HG03354 (cell line): ENCODE data around the gene B3GNT2.
"Not testable (repeated sequence)": the region's sequence is repeated elsewhere in the genome, so short reads cannot be mapped to it uniquely, and the experiment has no call there.

ENCODE experiments used
- ATAC-seq: cut with Tn5 transposase; IDR thresholded peaks from one replicate; pipeline ENCODE4 v1.9.1; 2021; ENCODE audit warnings: mild to moderate bottlenecking; ENCODE audit not compliant: unreplicated experiment, poor library complexity, severe bottlenecking

B3GNT2 gene

GRCh38 chr2:62184512-62185230 lies 11.2 kb upstream of the B3GNT2 start:
- no peak for ATAC-seq

GRCh38 chr2:62185475-62186155 lies 10.3 kb upstream of the B3GNT2 start:
- ATAC-seq = no peak

- ATAC-seq = no peak
Measured at GRCh38 chr2:62186156-62186905, 9.6 kb upstream of the B3GNT2 start.

GRCh38 chr2:62187246-62187645 lies 8.7 kb upstream of the B3GNT2 start:
- ATAC-seq = no peak

GRCh38 chr2:62188416-62188815 lies 7.5 kb upstream of the B3GNT2 start:
- ATAC-seq = no peak

DNA sequence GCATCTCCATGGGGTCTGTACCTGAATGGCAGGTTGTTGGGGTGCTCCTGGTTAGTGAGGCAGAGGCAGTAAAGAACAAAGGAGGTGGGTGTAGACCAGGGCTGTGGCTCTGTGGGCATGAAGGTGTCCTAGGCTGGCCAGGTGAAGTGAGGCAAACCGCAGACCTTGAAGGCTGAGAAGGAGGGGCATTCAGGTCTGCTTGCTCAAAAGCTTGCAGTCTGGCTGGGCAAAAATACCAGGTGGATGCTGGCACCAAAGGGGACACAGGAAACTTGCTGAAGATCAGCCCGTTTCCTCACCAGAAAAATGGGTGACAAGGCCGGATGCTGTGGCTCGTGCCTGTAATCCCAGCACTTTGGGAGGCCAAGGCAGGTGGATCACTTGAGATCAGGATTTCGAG lies 6.7 kb upstream of the B3GNT2 start:
- no peak for ATAC-seq

DNA sequence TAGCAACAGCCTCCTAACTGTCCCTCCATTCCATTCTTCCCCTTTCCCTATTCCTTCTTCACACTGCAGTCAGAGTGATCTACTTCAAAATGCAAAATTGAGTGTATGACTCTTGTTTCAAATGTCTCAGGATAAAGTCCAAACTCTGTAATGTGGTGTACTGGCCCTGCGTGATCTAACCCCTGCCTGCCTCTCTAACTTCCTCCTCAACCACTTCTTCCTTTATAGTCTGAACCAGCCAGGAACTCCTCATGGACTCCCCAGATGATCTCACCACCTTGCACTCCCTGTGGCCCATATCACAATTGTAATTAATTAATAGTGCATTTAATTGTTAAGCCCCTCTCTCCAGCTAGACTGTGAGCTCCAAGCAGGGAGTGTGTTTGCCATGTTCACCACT lies 3.1 kb upstream of the B3GNT2 start:
- no peak for ATAC-seq

GRCh38 chr2:62194558-62195420 lies 1.1 kb upstream of the B3GNT2 start:
- ATAC-seq = no peak

DNA sequence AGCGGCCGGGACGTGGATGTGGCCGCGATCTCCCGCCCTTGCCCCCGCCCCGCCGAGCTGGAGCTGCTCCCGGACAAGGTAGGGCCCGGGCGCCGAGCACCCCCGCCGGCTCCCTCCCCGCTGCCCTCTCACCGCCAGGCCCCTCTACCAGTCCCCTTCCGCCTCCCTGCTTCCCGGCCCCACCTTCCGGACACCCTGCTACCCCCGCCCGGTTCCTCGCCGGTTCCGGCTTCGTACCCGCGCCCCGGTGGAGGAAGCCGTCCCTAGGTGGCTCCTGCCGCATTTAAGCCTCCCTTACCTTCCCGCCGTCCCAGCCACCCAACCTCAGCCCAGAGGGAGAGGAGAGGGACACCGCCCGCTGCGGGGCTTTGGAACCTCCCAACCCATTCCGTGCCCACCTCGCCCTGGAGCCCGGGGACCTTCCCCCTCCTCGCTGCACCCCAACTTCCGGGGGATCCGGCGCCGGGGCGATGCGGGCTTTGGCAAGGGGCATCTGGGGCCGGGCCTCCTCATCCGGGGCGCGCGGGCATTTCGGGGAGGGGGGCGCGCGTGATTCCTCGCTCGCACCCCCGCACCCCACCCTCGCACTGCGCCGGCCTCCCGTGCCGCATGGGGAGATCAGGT lies 475 bp downstream of the B3GNT2 start:
- peak; percentile 25 for ATAC-seq

DNA sequence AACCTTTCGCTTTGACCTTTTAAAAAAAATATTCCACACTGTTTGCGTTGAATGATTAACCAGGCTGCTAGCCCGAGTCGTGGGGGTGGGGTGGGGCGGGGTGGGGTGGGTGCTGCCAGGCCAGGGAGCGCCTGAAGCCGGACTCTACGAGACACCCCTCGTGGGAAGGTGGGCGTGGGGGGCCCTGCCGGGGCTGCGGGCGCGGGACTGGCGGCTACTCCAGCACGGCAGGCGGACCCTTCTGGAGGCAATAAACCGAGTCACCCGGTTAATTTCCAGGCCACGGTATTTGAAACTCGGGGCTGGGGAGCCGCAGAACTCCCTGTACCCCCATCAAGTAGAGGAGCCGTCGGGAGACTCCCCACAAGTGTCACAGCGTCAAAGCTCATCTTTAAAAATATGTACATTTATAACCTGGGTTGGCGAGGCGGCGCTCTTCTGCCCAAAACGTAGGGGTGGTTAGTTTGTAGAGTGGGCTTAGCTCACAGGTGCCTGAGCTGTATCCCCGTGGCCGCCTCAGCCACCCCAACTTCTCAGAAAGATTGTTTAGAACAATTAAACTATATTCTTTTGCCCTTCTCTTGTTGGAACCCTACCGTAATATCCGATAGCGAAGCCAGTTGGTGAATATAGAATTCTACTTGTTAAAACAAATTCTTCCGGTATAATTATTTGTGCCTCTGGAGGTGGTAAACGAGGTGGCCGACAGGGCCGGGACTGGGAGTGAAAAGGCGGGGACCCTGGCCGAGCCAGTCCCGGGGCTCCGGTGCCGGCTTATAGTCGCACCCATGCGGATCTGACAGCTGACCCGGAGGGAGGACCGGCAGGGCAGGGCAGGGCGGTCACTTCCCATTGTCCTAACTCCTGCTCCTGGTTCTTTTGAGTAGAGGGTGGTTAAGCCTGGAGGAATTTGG lies 1.4 kb downstream of the B3GNT2 start:
- ATAC-seq = no peak

DNA sequence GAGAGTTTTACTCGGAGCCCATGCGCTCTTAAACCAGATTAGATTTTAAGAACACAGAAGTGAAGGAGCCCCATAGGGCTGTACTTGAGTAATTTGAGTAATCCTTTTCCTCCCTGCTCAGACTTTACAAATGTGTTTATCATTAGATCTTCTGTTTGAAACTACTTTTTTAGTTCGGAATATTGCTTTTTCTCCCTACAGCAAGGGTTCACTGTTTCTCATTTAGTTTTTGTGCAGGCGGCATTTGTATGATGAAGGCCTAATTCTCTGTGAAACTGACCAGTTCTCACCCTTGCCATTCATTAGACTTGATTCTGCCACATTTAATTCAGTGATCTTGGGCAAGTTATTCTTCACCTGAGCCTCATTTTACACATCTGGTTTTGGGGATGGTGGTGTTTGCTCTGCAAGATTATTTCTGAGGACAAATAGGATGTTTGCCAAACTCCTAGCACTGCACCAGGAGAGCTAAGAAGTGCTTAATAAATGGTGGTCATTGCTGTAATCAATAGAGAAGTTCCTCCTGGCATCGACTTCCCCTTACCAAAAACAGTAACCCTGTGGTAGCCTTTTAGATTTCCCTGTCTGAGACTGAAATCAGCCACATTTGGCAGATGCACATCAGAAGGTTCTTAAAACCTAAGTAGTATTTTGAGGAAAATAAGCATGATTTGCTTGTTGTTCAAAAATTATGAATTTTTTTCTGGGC lies 2.2 kb downstream of the B3GNT2 start:
- ATAC-seq = no peak

GRCh38 chr2:62198854-62199253 lies 2.9 kb downstream of the B3GNT2 start:
- ATAC-seq = not testable (repeated sequence)

- ATAC-seq = no peak
Measured at GRCh38 chr2:62199392-62200125, 3.6 kb downstream of the B3GNT2 start.

GRCh38 chr2:62200291-62200841 lies 4.5 kb downstream of the B3GNT2 start:
- no peak for ATAC-seq

DNA sequence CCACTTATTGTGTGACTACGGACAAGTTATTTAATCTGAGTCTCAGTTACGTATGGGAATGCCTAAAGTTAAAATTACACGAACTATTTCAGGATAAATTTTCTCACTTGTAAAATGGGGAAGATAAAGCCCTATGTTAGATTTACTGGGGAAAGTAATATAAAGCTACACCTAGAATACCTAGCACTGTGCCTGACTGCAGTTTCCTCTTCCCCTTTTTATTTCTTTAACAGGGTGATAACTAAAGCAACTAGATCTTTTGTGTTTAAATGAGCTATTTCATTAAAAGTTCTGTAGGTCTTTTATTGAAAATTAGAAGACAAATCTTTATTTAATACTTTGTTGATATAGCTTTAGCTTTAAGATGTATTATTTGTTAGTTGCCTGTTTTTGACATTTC lies 5.0 kb downstream of the B3GNT2 start:
- no peak for ATAC-seq

GRCh38 chr2:62201307-62201706 lies 5.4 kb downstream of the B3GNT2 start:
- ATAC-seq = no peak
